RWPE2 (cell line): ENCODE data around the gene CLDN24.

Experiments
- ATAC-seq: fragments of 200-7000 bp; cut with Tn5 transposase; 3 replicates; pipeline ENCODE4 v1.9.1; 2021; ENCODE audit warnings: low read depth
- DNase-seq: peaks from one replicate; pipeline ENCODE4 v3.0.0-alpha.2; 2020; ENCODE audit warnings: low spot score
- H3K27ac ChIP-seq: fragments of 450-650 bp; 2 replicates; pipeline ENCODE4 v1.5.1; 2017; ENCODE audit warnings: mild to moderate bottlenecking; ENCODE audit not compliant: poor library complexity, severe bottlenecking
- H3K27me3 ChIP-seq: fragments of 250-450 bp; sonication (Bioruptor Pico); 2 replicates; pipeline ENCODE4 v1.5.1; 2021; ENCODE audit warnings: mild to moderate bottlenecking, moderate library complexity; ENCODE audit not compliant: insufficient read depth, poor library complexity, severe bottlenecking
- H3K36me3 ChIP-seq: fragments of 250-450 bp; sonication (Bioruptor Pico); 2 replicates; pipeline ENCODE4 v1.5.1; 2020; ENCODE audit warnings: low read depth, mild to moderate bottlenecking, moderate library complexity
- H3K4me1 ChIP-seq: fragments of 250-450 bp; sonication (Bioruptor Pico); 2 replicates; pipeline ENCODE4 v1.5.1; 2021; ENCODE audit warnings: mild to moderate bottlenecking, moderate library complexity; ENCODE audit not compliant: insufficient read depth, poor library complexity, severe bottlenecking
- H3K4me3 ChIP-seq: fragments of 250-450 bp; sonication (Bioruptor Pico); 2 replicates; pipeline ENCODE4 v1.5.1; 2021; ENCODE audit warnings: mild to moderate bottlenecking, moderate library complexity; ENCODE audit not compliant: severe bottlenecking
- H3K9me3 ChIP-seq: fragments of 250-450 bp; sonication (Bioruptor Pico); 2 replicates; pipeline ENCODE4 v1.5.1; 2021; ENCODE audit warnings: mild to moderate bottlenecking, moderate library complexity; ENCODE audit not compliant: severe bottlenecking
- CTCF ChIP-seq: fragments of 450-650 bp; IDR thresholded peaks from one replicate; pipeline ENCODE4 v1.5.1; 2017; ENCODE audit warnings: mild to moderate bottlenecking, moderate library complexity; ENCODE audit not compliant: poor library complexity, severe bottlenecking

CLDN24 gene

GRCh38 chr4:183348136-183348535 lies 25.9 kb upstream of the CLDN24 start:
- H3K27me3 ChIP-seq = no peaks in the 10 kb centered on the region
- DNase-seq (no peak), ATAC-seq (no peak)
- no peak for TF ChIP-seq CTCF
- H3K36me3 ChIP-seq = no peaks in the 10 kb centered on the region
- no peak overlapping the region for H3K4me3 ChIP-seq
- no peak overlapping the region for H3K27ac ChIP-seq
- H3K9me3 ChIP-seq = no peaks in the 10 kb centered on the region
- H3K4me1 ChIP-seq = peaks cover 18% of the 10 kb centered on the region

GRCh38 chr4:183347566-183347965 lies 25.3 kb upstream of the CLDN24 start:
- no peak for TF ChIP-seq CTCF
- Histone ChIP-seq H3K9me3 (no peaks in the 10 kb centered on the region), H3K27me3 (no peaks in the 10 kb centered on the region), H3K4me3 (no peak overlapping the region), H3K4me1 (peaks cover 18% of the 10 kb centered on the region), H3K36me3 (no peaks in the 10 kb centered on the region), H3K27ac (no peak overlapping the region)
- ATAC-seq (no peak), DNase-seq (no peak)

GRCh38 chr4:183347146-183347545 lies 24.9 kb upstream of the CLDN24 start:
- DNase-seq = no peak
- TF ChIP-seq CTCF = no peak

GRCh38 chr4:183345261-183345660 lies 23.0 kb upstream of the CLDN24 start:
- ATAC-seq (no peak), DNase-seq (no peak)
- Histone ChIP-seq H3K4me1 (peaks cover 18% of the 10 kb centered on the region), H3K9me3 (no peaks in the 10 kb centered on the region), H3K36me3 (no peaks in the 10 kb centered on the region), H3K27me3 (no peaks in the 10 kb centered on the region), H3K27ac (no peak overlapping the region), H3K4me3 (no peak overlapping the region)
- TF ChIP-seq CTCF = no peak

More at GRCh38 chr4:183347146-183347545, 24.9 kb upstream of the CLDN24 start:
- Histone ChIP-seq H3K27ac (no peak overlapping the region), H3K27me3 (no peaks in the 10 kb centered on the region), H3K9me3 (no peaks in the 10 kb centered on the region), H3K4me1 (peaks cover 18% of the 10 kb centered on the region), H3K36me3 (no peaks in the 10 kb centered on the region), H3K4me3 (no peak overlapping the region)
- ATAC-seq = no peak

GRCh38 chr4:183344523-183345255 lies 22.5 kb upstream of the CLDN24 start:
- ATAC-seq = no peak
- no peak overlapping the region for H3K27ac ChIP-seq

More at GRCh38 chr4:183344523-183345255, 22.5 kb upstream of the CLDN24 start:
- Histone ChIP-seq H3K9me3 (no peaks in the 10 kb centered on the region), H3K4me1 (peaks cover 14% of the 10 kb centered on the region), H3K36me3 (no peaks in the 10 kb centered on the region), H3K4me3 (no peak overlapping the region), H3K27me3 (no peaks in the 10 kb centered on the region)
- no peak for DNase-seq
- no peak for TF ChIP-seq CTCF
